Upper lobe of right lung (tissue), 1 donor: ENCODE results near the gene RCSD1. TPM values are rescaled to one million over a fixed set of nuclear protein-coding genes. Genes with fewer than 3 reads are reported as not detected.

ENCODE experiments used
- ATAC-seq: fragments of 200-7000 bp; cut with Tn5 transposase; one replicate; pipeline ENCODE4 v1.9.1; 2020; ENCODE audit warnings: mild to moderate bottlenecking, moderate library complexity
- DNase-seq: peaks from one replicate; pipeline ENCODE4 v3.0.0-alpha.2; 2020
- H3K27ac ChIP-seq: fragments of 200-600 bp; one replicate; pipeline ENCODE4 v1.8.0; 2022
- H3K27me3 ChIP-seq: fragments of 200-600 bp; one replicate; pipeline ENCODE4 v1.8.0; 2022; ENCODE audit warnings: mild to moderate bottlenecking
- H3K36me3 ChIP-seq: fragments of 200-600 bp; one replicate; pipeline ENCODE4 v1.8.0; 2022
- H3K4me1 ChIP-seq: fragments of 200-600 bp; one replicate; pipeline ENCODE4 v1.8.0; 2022
- H3K4me3 ChIP-seq: fragments of 200-600 bp; one replicate; pipeline ENCODE4 v1.8.0; 2022; ENCODE audit warnings: mild to moderate bottlenecking
- H3K9me3 ChIP-seq: fragments of 200-600 bp; one replicate; pipeline ENCODE4 v1.8.0; 2022
- intact Hi-C: fragments of 100-400 bp; cut with DNase I; formaldehyde crosslinking; loops from one replicate; pipeline ENCODE4 v1.11.0; 2022
- total RNA-seq: library from RNA; stranded (reverse); fragmentation: NEBNext Ultra II Directional; extraction: Animal tissue kit (Norgen Biotek cat#: 25700); gene quantifications from one replicate; pipeline ENCODE4 v1.2.1, GENCODE V29; 2021
- TF ChIP-seq, protein P1 (sequence below): fragments of 200-600 bp; IDR thresholded peaks from one replicate; pipeline ENCODE4 v1.8.0; 2022; ENCODE audit warnings: antibody characterized with exemption
- donor health status: DM: no; HTN: yes; CAD: no; lungs with severe emphysema.

Gene RCSD1
- total RNA-seq, 1 donor from 2014 or later: 14.8 TPM

GRCh38 chr1:167689567-167689920 is 59.5 kb downstream of the RCSD1 start:
- ATAC-seq (no peak), DNase-seq (no peak)
- H3K27ac ChIP-seq: no peak overlapping the region
- intact Hi-C loops: loop anchor here (5.0 kb wide), 1 partner anchor 87 kb away; no protein-coding TSS in a partner anchor
- H3K36me3 ChIP-seq: peaks cover 32% of the 10 kb centered on the region
- TF ChIP-seq, protein P1, sequence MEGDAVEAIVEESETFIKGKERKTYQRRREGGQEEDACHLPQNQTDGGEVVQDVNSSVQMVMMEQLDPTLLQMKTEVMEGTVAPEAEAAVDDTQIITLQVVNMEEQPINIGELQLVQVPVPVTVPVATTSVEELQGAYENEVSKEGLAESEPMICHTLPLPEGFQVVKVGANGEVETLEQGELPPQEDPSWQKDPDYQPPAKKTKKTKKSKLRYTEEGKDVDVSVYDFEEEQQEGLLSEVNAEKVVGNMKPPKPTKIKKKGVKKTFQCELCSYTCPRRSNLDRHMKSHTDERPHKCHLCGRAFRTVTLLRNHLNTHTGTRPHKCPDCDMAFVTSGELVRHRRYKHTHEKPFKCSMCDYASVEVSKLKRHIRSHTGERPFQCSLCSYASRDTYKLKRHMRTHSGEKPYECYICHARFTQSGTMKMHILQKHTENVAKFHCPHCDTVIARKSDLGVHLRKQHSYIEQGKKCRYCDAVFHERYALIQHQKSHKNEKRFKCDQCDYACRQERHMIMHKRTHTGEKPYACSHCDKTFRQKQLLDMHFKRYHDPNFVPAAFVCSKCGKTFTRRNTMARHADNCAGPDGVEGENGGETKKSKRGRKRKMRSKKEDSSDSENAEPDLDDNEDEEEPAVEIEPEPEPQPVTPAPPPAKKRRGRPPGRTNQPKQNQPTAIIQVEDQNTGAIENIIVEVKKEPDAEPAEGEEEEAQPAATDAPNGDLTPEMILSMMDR: no peak
- H3K4me1 ChIP-seq: peaks cover 7% of the 10 kb centered on the region
- no peaks in the 10 kb centered on the region for H3K27me3 ChIP-seq
- H3K9me3 ChIP-seq: no peaks in the 10 kb centered on the region
- H3K4me3 ChIP-seq: no peak overlapping the region

- H3K27ac ChIP-seq: no peak overlapping the region
- no peaks in the 10 kb centered on the region for H3K27me3 ChIP-seq
- TF ChIP-seq, protein P1: no peak
- intact Hi-C loops: no loop called here
- no peak for DNase-seq
- ATAC-seq: no peak
- H3K36me3 ChIP-seq: peaks cover 32% of the 10 kb centered on the region
- H3K4me1 ChIP-seq: peaks cover 7% of the 10 kb centered on the region
- no peak overlapping the region for H3K4me3 ChIP-seq
- H3K9me3 ChIP-seq: no peaks in the 10 kb centered on the region
These were observed 60.0 kb downstream of the RCSD1 start for GRCh38 chr1:167690053-167690452.

DNA sequence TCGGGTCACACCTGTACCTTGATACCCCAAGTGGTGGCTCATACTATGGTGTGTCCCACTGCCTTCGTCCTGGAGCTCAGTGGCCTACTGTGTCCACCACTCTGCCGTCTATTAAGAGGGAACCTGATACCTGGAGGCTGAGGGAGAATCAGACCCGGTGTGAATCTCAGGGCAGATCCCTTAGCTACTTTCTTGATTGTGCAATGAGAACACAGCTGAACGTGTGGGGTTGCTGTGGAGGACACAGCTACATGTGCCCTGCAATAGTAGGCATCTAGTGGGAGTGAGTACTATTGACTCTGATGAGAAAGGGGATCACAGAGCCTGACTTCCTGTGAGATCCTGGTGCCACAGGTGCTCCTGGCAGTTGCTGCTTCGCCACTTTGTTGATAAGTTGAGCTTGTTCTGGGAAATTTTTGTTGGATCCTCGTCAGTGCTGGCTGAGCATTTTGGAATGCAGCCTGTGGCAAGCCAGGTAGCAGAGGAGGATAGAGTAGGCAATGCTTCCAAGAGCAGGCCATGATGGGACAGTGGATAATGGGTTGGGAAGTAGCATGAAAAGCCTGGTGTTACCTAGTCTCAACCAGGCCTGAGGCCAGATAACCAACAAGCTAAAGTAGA is 63.5 kb downstream of the RCSD1 start:
- H3K4me3 ChIP-seq: no peak overlapping the region
- no peaks in the 10 kb centered on the region for H3K9me3 ChIP-seq
- TF ChIP-seq, protein P1: no peak
- no peak overlapping the region for H3K27ac ChIP-seq
- H3K27me3 ChIP-seq: no peaks in the 10 kb centered on the region
- intact Hi-C loops: no loop called here
- H3K4me1 ChIP-seq: peaks cover 8% of the 10 kb centered on the region
- DNase-seq (no peak), ATAC-seq (no peak)
- peaks cover 50% of the 10 kb centered on the region for H3K36me3 ChIP-seq

DNA sequence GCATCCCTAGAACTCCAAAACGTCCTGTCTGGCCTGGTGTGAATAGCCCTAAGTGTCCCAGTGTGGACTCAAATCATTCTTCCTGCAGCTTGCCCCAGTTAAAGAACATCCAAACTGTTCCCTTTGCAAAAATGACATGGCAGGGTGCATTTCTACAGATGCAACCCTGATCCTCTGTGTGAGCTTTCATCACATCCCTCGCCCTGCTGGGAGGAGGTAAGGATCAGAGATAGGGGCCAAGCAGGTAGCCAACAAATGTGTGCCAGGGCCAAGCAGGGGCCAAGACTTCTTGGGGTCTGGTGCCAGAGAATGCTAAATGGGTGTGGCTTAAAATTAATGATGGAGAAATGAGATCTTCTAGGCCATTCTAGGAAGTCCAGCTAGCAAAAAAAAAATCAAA is 64.7 kb downstream of the RCSD1 start:
- ATAC-seq: no peak
- intact Hi-C loops: no loop called here

GRCh38 chr1:167695147-167695546 is 65.1 kb downstream of the RCSD1 start:
- DNase-seq (no peak), ATAC-seq (no peak)
- Histone ChIP-seq H3K9me3 (no peaks in the 10 kb centered on the region), H3K4me1 (peaks cover 8% of the 10 kb centered on the region), H3K4me3 (no peak overlapping the region), H3K27ac (no peak overlapping the region), H3K36me3 (peaks cover 53% of the 10 kb centered on the region), H3K27me3 (no peaks in the 10 kb centered on the region)
- TF ChIP-seq, protein P1: no peak
- intact Hi-C loops: no loop called here

More for the DNA sequence above, 64.7 kb downstream of the RCSD1 start:
- no peak overlapping the region for H3K27ac ChIP-seq
- H3K9me3 ChIP-seq: no peaks in the 10 kb centered on the region
- H3K4me3 ChIP-seq: no peak overlapping the region
- DNase-seq: no peak
- peaks cover 56% of the 10 kb centered on the region for H3K36me3 ChIP-seq
- TF ChIP-seq, protein P1: no peak
- H3K4me1 ChIP-seq: peaks cover 8% of the 10 kb centered on the region
- H3K27me3 ChIP-seq: no peaks in the 10 kb centered on the region
